Suprapubic skin (tissue), 4 donors: ENCODE data around the gene MAP3K8.
A peak's percentile ranks its signal among the peaks of the same experiment; 100 is the strongest.

ENCODE experiments used
- CTCF ChIP-seq, 2 donors: fragments of 200-600 bp in 1 of 2; fragments of 450-650 bp in 1 of 2; sonication (generic) in 1 of 2; IDR thresholded peaks; one replicate each; pipeline ENCODE4 v1.5.1; 2016 to 2019; ENCODE audit warnings: antibody characterized with exemption in 2 of 2, mild to moderate bottlenecking in 1 of 2, moderate library complexity in 1 of 2
- POLR2A ChIP-seq, 2 donors: fragments of 450-650 bp; IDR thresholded peaks; one replicate each; pipeline ENCODE4 v1.6.1; 2017; ENCODE audit warnings: antibody characterized with exemption in 2 of 2, mild to moderate bottlenecking in 2 of 2, moderate library complexity in 2 of 2
- POLR2AphosphoS5 ChIP-seq, 3 donors: sonication (generic); formaldehyde crosslinking; IDR thresholded peaks; one replicate each; pipeline ENCODE4 v1.6.1; 2017; ENCODE audit warnings: antibody characterized with exemption in 3 of 3

- TF ChIP-seq POLR2A (IDR thresholded peaks at IDR 0.05) (no peak), CTCF (IDR thresholded peaks at IDR 0.05) (peak in 1 of 2 donors; percentile 16), POLR2AphosphoS5 (IDR thresholded peaks at IDR 0.05) (no peak)
These were observed 59.9 kb downstream of the MAP3K8 start for GRCh38 chr10:30493609-30494530.
